NT2/D1 (cell line): Measurements from ENCODE around the gene TBL1X.

ENCODE experiments used
- DNase-seq: peaks from one replicate; pipeline ENCODE4 v3.0.0-alpha.2; 2011; ENCODE audit warnings: low read depth, low spot score
- H3K27me3 ChIP-seq: 2 replicates; pipeline ENCODE4 v1.6.0; 2011; ENCODE audit warnings: mild to moderate bottlenecking; ENCODE audit not compliant: insufficient read length, insufficient read depth
- H3K36me3 ChIP-seq: 2 replicates; pipeline ENCODE4 v1.6.1; 2011; ENCODE audit warnings: mild to moderate bottlenecking, low read length, mixed read lengths; ENCODE audit not compliant: insufficient read depth, insufficient read length
- H3K4me1 ChIP-seq: 2 replicates; pipeline ENCODE4 v1.5.1; 2011; ENCODE audit not compliant: insufficient read depth, insufficient read length
- H3K4me3 ChIP-seq: 2 replicates; pipeline ENCODE4 v1.5.1; 2011; ENCODE audit warnings: low read depth; ENCODE audit not compliant: insufficient read length
- H3K9ac ChIP-seq: 2 replicates; pipeline ENCODE4 v1.6.0; 2011; ENCODE audit warnings: low read depth; ENCODE audit not compliant: insufficient read length
- H3K9me3 ChIP-seq: 2 replicates; pipeline ENCODE4 v1.5.1; 2011; ENCODE audit warnings: mild to moderate bottlenecking, low read length; ENCODE audit not compliant: insufficient read depth
- SUZ12 ChIP-seq: IDR thresholded peaks from 2 replicates; pipeline ENCODE4 v1.6.1; 2011; ENCODE audit not compliant: insufficient read length, insufficient read depth; ENCODE audit errors: extremely low read depth
- YY1 ChIP-seq: IDR thresholded peaks from 2 replicates; pipeline ENCODE4 v1.6.1; 2011; ENCODE audit not compliant: insufficient read length, insufficient read depth
- ZNF274 ChIP-seq: IDR thresholded peaks from 2 replicates; pipeline ENCODE4 v1.6.1; 2011; ENCODE audit warnings: mild to moderate bottlenecking, low read depth, low read length

TBL1X gene

DNA sequence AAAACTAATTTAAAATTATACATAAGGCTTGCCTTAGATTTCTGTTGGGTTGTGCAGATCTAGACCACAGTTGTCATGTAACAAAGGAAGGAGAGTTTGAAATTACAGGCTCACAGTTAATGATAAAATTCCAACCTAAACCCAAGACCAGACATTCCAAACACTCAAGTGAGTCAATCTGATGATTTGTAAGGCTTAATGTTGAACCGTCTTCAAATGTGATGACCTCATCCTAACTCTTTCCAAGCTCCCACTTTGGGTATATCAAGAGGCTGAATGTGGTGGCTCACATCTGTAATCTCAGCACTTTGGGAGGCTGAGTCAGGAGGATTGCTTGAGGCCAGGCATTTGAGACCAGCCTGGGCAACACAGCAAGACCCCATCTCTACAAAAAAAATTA is 149.2 kb downstream of the TBL1X start:
- no peak for DNase-seq
- no peak overlapping the region for H3K4me3 ChIP-seq
- H3K4me1 ChIP-seq = no peaks in the 10 kb centered on the region
- no peaks in the 10 kb centered on the region for H3K36me3 ChIP-seq
- no peaks in the 10 kb centered on the region for H3K27me3 ChIP-seq
- no peak overlapping the region for H3K9ac ChIP-seq
- H3K9me3 ChIP-seq = no peaks in the 10 kb centered on the region
- TF ChIP-seq ZNF274 = no peak
- TF ChIP-seq YY1 = no peak
- TF ChIP-seq SUZ12 = no peak

DNA sequence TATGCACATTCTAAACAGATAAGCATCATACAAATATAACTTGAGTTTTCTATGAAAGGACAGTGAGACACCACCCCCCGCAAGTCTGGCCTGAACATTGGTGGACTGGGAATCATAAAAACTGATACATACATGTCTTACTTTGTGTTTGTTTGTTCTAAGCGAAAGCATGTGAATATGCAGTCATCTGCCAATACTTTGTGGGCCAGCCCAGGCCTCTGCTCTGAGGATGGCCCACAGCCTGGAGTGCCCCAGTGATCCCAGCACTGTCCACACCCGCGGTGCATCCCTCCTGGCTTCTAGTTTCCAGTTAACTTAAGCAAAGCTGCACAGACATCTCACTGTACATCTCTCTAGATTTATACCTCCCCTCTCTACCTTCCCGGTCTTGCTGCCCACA is 154.3 kb downstream of the TBL1X start:
- no peaks in the 10 kb centered on the region for H3K4me1 ChIP-seq
- no peak overlapping the region for H3K4me3 ChIP-seq
- H3K27me3 ChIP-seq = no peaks in the 10 kb centered on the region
- TF ChIP-seq SUZ12 (no peak), ZNF274 (no peak)
- no peaks in the 10 kb centered on the region for H3K9me3 ChIP-seq
- DNase-seq = no peak
- H3K9ac ChIP-seq = no peak overlapping the region
- peaks cover 7% of the 10 kb centered on the region for H3K36me3 ChIP-seq

DNA sequence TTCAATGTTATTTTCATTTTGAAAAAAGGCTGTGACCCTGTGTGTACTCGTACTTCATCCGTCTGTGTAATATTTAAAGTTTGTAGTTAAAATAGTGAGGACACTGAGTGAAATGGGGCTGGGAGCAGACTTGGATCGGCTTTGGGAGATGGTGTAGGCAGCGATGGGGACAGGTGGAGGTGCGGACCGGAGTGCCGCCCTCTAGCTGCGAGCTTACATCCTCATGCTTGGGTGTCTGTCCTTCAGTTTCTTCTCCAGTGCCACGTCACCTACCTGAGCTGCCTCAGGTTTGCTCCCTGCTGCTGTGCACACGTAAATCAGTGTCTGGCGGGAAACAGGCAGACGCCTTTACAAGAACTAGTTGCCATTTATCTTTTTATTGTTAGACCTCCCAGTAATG is 154.7 kb downstream of the TBL1X start:
- H3K27me3 ChIP-seq = no peaks in the 10 kb centered on the region
- H3K9me3 ChIP-seq = no peaks in the 10 kb centered on the region
- no peaks in the 10 kb centered on the region for H3K4me1 ChIP-seq
- no peak overlapping the region for H3K4me3 ChIP-seq
- TF ChIP-seq ZNF274 (no peak), SUZ12 (no peak), YY1 (no peak)
- H3K9ac ChIP-seq = no peak overlapping the region
- peaks cover 7% of the 10 kb centered on the region for H3K36me3 ChIP-seq
- no peak for DNase-seq

DNA sequence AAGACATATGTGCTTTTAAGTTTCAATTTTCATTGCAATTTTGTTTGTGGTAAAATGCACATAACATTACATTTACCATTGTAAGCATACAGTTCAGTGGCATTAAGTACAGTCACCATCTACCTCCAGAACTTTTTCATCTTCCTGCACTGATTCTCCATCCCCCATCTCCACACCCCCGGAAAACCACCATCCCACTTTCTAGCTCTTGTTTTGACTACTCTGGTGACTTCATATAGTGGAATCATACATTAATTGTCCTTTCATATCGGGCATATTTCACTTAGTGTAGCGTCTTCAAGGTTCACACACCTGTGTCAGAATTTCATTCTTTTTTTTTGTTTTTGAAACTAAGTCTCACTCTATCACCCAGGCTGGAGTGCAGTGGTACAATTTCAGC is 157.3 kb downstream of the TBL1X start:
- TF ChIP-seq ZNF274 = no peak
- TF ChIP-seq YY1 = no peak
- no peak for TF ChIP-seq SUZ12
- Histone ChIP-seq H3K4me3 (no peak overlapping the region), H3K4me1 (no peaks in the 10 kb centered on the region), H3K36me3 (peaks cover 7% of the 10 kb centered on the region), H3K27me3 (no peaks in the 10 kb centered on the region), H3K9me3 (no peaks in the 10 kb centered on the region), H3K9ac (no peak overlapping the region)
- no peak for DNase-seq

DNA sequence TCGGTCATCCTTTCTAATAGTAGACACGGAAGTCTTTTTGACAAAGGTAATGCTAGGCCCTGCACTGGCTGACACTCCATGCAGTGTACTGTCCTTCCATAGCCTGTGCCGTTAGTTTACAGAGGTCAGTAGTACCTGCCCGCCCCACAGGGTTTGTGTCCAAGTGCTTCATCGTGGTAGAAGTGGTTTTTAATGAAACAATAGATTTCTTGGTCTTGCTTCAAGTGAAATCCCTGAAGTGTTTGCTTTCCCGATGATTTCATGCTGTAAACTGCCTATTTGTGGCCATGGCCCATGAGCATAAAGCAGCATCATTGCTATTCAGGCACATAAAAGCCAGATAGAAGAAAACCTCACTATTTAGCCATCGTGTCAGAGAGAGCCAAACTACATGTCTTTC is 161.5 kb downstream of the TBL1X start:
- H3K4me1 ChIP-seq = no peaks in the 10 kb centered on the region
- no peak for TF ChIP-seq SUZ12
- TF ChIP-seq YY1 = no peak
- TF ChIP-seq ZNF274 = no peak
- no peak for DNase-seq
- no peaks in the 10 kb centered on the region for H3K9me3 ChIP-seq
- H3K36me3 ChIP-seq = no peaks in the 10 kb centered on the region
- no peaks in the 10 kb centered on the region for H3K27me3 ChIP-seq
- H3K9ac ChIP-seq = no peak overlapping the region
- H3K4me3 ChIP-seq = no peak overlapping the region

DNA sequence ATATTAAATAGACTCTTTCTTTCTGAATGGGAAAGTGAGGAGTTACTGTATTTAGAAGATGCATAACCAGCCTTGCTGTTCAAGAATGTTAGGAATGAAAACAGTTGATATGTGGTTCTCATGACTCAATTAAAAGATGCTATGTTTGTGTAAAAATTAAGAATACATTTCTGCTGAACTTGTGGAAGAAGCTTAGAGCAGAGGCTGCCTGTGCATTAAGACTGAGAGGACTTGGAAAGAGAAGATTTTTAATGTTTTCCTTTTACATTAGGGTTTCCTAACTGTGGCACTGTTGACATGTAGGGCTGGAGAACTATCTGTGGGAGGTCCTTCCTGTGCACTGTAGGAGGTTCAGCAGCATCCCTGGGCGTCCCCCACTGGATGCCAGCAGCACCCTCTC is 163.1 kb downstream of the TBL1X start:
- no peaks in the 10 kb centered on the region for H3K4me1 ChIP-seq
- no peak for DNase-seq

DNA sequence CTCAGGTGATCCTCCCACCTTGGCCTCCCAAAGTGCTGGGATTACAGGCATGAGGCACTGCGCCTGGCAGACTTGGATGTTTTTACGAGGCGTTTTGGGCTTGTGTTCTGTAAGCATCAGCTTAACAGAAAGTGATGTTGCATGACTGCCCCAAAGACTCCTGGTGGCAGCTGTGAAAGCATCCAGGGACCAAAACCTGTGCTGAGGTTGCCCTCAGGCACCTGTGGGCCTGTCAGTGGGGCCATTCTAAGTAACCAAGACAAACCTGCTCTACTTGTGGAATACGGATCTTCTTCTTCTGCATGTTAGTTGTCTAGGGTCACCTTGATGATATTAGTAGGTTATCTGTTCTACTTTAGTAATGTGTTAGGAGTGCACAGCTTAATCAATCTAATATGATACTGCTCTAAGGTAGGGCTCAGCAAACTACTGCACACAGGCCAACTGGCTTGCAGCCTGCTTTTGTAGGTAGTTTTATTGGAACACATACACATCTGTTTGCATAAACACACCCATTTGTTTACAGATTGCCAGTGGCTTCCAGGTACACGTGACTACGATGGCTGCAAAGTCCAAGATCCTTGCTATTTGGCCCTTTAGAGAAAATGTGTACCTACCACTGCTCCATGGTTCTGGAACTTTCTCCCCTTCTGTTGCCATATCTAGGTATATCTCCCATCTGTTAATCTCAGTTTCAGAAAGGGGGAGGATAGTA is 164.1 kb downstream of the TBL1X start:
- no peak for DNase-seq

More for the DNA sequence above, 163.1 kb downstream of the TBL1X start:
- Histone ChIP-seq H3K9ac (no peak overlapping the region), H3K27me3 (no peaks in the 10 kb centered on the region), H3K9me3 (no peaks in the 10 kb centered on the region), H3K36me3 (no peaks in the 10 kb centered on the region), H3K4me3 (no peak overlapping the region)
- TF ChIP-seq ZNF274 (no peak), SUZ12 (no peak), YY1 (no peak)

More for the DNA sequence above, 164.1 kb downstream of the TBL1X start:
- Histone ChIP-seq H3K4me1 (no peaks in the 10 kb centered on the region), H3K4me3 (no peak overlapping the region), H3K9ac (no peak overlapping the region), H3K27me3 (no peaks in the 10 kb centered on the region), H3K36me3 (no peaks in the 10 kb centered on the region), H3K9me3 (no peaks in the 10 kb centered on the region)
- TF ChIP-seq ZNF274 = no peak
- TF ChIP-seq YY1 = no peak
- no peak for TF ChIP-seq SUZ12
